Liver (tissue), 9 donors: Measurements from ENCODE around the gene EXOC6B. TPM values are rescaled to one million over a fixed set of nuclear protein-coding genes. Genes with fewer than 3 reads are reported as not detected.
A peak's percentile ranks its signal among the peaks of the same experiment; 100 is the strongest.

Experiments used
- DNase-seq: peaks from one replicate; pipeline ENCODE4 v3.0.0-alpha.2; 2017; ENCODE audit warnings: low spot score
- H3K27ac ChIP-seq, 2 donors: one replicate each; pipeline ENCODE4 v1.7.0; 2013; ENCODE audit warnings: inconsistent platforms in 2 of 2, low read length in 2 of 2, control low read depth in 1 of 2, low read depth in 1 of 2, mild to moderate bottlenecking in 1 of 2
- H3K27me3 ChIP-seq, 4 donors: one replicate each; pipeline versions ENCODE4 v1.6.1 to v1.7.0; 2013; ENCODE audit warnings: low read length in 3 of 4, inconsistent platforms in 1 of 4, mild to moderate bottlenecking in 1 of 4, moderate library complexity in 1 of 4; ENCODE audit not compliant: control insufficient read depth in 4 of 4, insufficient read depth in 4 of 4
- H3K36me3 ChIP-seq, 4 donors: one replicate each; pipeline versions ENCODE4 v1.6.1 to v1.7.0; 2013; ENCODE audit warnings: low read length in 3 of 4, mild to moderate bottlenecking in 3 of 4, low read depth in 1 of 4, moderate library complexity in 1 of 4; ENCODE audit not compliant: control insufficient read depth in 4 of 4, insufficient read depth in 3 of 4
- H3K4me1 ChIP-seq, 4 donors: one replicate each; pipeline versions ENCODE4 v1.6.1 to v1.7.0; 2013; ENCODE audit warnings: low read length in 3 of 4, mild to moderate bottlenecking in 3 of 4, moderate library complexity in 1 of 4; ENCODE audit not compliant: control insufficient read depth in 4 of 4, insufficient read depth in 4 of 4
- H3K4me3 ChIP-seq, 3 donors: one replicate each; pipeline versions ENCODE4 v1.6.1 to v1.7.0; 2013; ENCODE audit warnings: low read length in 3 of 3, control low read depth in 1 of 3, low read depth in 1 of 3, mild to moderate bottlenecking in 1 of 3
- H3K9ac ChIP-seq, 2 donors: one replicate each; pipeline ENCODE4 v1.7.0; 2013; ENCODE audit warnings: low read length in 2 of 2, mild to moderate bottlenecking in 2 of 2, moderate library complexity in 2 of 2, control low read depth in 1 of 2, low read depth in 1 of 2
- H3K9me3 ChIP-seq, 4 donors: one replicate each; pipeline versions ENCODE4 v1.6.1 to v1.7.0; 2013; ENCODE audit warnings: low read length in 3 of 4; ENCODE audit not compliant: control insufficient read depth in 4 of 4
- ATF3 ChIP-seq: IDR thresholded peaks from 2 replicates; pipeline ENCODE4 v1.6.1; 2016; ENCODE audit warnings: antibody characterized with exemption
- GABPA ChIP-seq, 2 donors: IDR thresholded peaks in 1 of 2; conservative IDR thresholded peaks in 1 of 2; 2 replicates each; pipeline ENCODE4 v1.6.1; 2016; ENCODE audit warnings: antibody characterized with exemption in 2 of 2, mild to moderate bottlenecking in 1 of 2, moderate library complexity in 1 of 2
- HNF4A ChIP-seq, 2 donors: conservative IDR thresholded peaks; 2 replicates each; pipeline ENCODE4 v1.6.1; 2016; ENCODE audit warnings: antibody characterized with exemption in 2 of 2, mild to moderate bottlenecking in 2 of 2
- HNF4G ChIP-seq: IDR thresholded peaks from 2 replicates; pipeline ENCODE4 v1.6.1; 2016; ENCODE audit warnings: antibody characterized with exemption
- NR2F2 ChIP-seq: IDR thresholded peaks from 2 replicates; pipeline ENCODE4 v1.6.1; 2016; ENCODE audit warnings: antibody characterized with exemption
- RXRA ChIP-seq, 2 donors: IDR thresholded peaks; 2 replicates each; pipeline ENCODE4 v1.6.1; 2017 to 2018; ENCODE audit warnings: antibody characterized with exemption in 2 of 2, mild to moderate bottlenecking in 1 of 2
- SP1 ChIP-seq: IDR thresholded peaks from 2 replicates; pipeline ENCODE4 v1.6.1; 2018; ENCODE audit warnings: antibody characterized with exemption, mild to moderate bottlenecking
- TAF1 ChIP-seq: conservative IDR thresholded peaks from 2 replicates; pipeline ENCODE4 v1.6.1; 2016; ENCODE audit warnings: antibody characterized with exemption, mild to moderate bottlenecking
- ZBTB33 ChIP-seq: IDR thresholded peaks from 2 replicates; pipeline ENCODE4 v1.6.1; 2016; ENCODE audit warnings: antibody characterized with exemption
- WGBS: extraction: QIAGEN DNeasy Blood & Tissue Kit; methylation state at CpG from one replicate; pipeline ENCODE4 v1.1.7; 2013; 5-methylcytosine and 5-hydroxymethylcytosine counted together
- polyA plus RNA-seq, 2 donors: library from polyadenylated mRNA; stranded (reverse) in 1 of 2; unstranded in 1 of 2; fragments of 200-250 nt in 1 of 2; fragments of >200 nt in 1 of 2; fragmentation: Nextera tagmentation in 1 of 2; extraction: Ambion mirVana in 1 of 2; gene quantifications; one replicate each; pipeline versions ENCODE4 v1.2.1 to v1.2.3, GENCODE V29; 2013 to 2015
- total RNA-seq, 2 donors: library from RNA; depleted of rRNA; stranded (reverse); fragments of >200 nt; gene quantifications; one replicate each; pipeline ENCODE4 v1.2.3, GENCODE V29; 2014
- donor health status: healthy.
- donor health status: healthy.
- donor health status: healthy.
- donor health status: healthy.
- donor health status: healthy.

The EXOC6B gene
- total and polyA plus RNA-seq, 4 donors, result 1.7 to 9.5 (median 5.5) TPM

- no peak for TF ChIP-seq GABPA (IDR thresholded peaks at IDR 0.05 in 1 of 2, conservative IDR thresholded peaks at IDR 0.05 in 1 of 2)
- TF ChIP-seq TAF1, result no peak
- TF ChIP-seq ZBTB33, result no peak
- TF ChIP-seq SP1, result no peak
- TF ChIP-seq ATF3, result no peak
- no peak for TF ChIP-seq RXRA (IDR thresholded peaks at IDR 0.05)
These were observed 680.6 kb downstream of the EXOC6B start (continued) for GRCh38 chr2:72145289-72145657.

GRCh38 chr2:72144632-72145288 is 681.1 kb downstream of the EXOC6B start:
- DNase-seq, result peak; percentile 37
- no peak overlapping the region for H3K9ac ChIP-seq
- no peaks in the 10 kb centered on the region for H3K36me3 ChIP-seq
- H3K27ac ChIP-seq, result no peak overlapping the region
- H3K4me3 ChIP-seq, result peak overlapping the region in 2 of 3 donors; percentile 37 to 47
- peaks cover 0 to 7% (median 0%) of the 10 kb centered on the region in 4 donors for H3K9me3 ChIP-seq
- TF ChIP-seq HNF4A (conservative IDR thresholded peaks at IDR 0.05) (peak; percentile 65 to 83), HNF4G (peak; percentile 12), RXRA (IDR thresholded peaks at IDR 0.05) (peak in 1 of 2 donors; percentile 28), ZBTB33 (no peak)
- WGBS, result 1% methylated on average over 63 of the region's 63 CpGs
- peaks cover 4 to 8% (median 7%) of the 10 kb centered on the region in 4 donors for H3K27me3 ChIP-seq
- H3K4me1 ChIP-seq, result peaks cover 29 to 63% (median 41%) of the 10 kb centered on the region in 4 donors

- H3K4me3 ChIP-seq, result peak overlapping the region in 1 of 3 donors; percentile 47
- peaks cover 0 to 7% (median 0%) of the 10 kb centered on the region in 4 donors for H3K9me3 ChIP-seq
- H3K36me3 ChIP-seq, result no peaks in the 10 kb centered on the region
- peaks cover 4 to 8% (median 7%) of the 10 kb centered on the region in 4 donors for H3K27me3 ChIP-seq
- H3K27ac ChIP-seq, result no peak overlapping the region
- WGBS, result 12% methylated on average over 23 of the region's 23 CpGs
- no peak overlapping the region for H3K9ac ChIP-seq
- H3K4me1 ChIP-seq, result peaks cover 27 to 58% (median 37%) of the 10 kb centered on the region in 4 donors
- TF ChIP-seq NR2F2, result no peak
- DNase-seq, result peak; percentile 22
These were observed 681.6 kb downstream of the EXOC6B start for GRCh38 chr2:72144274-72144631.
